HEK293 (cell line): ENCODE measurements around the gene NUP43.
"Not testable (repeated sequence)": the region's sequence is repeated elsewhere in the genome, so short reads cannot be mapped to it uniquely, and the experiment has no call there.

ENCODE experiments used
- MZF1 ChIP-seq: fragments of 450-650 bp; formaldehyde crosslinking; IDR thresholded peaks from 2 replicates; pipeline ENCODE4 v1.5.1; 2017; ENCODE audit warnings: missing biosample characterization, missing genetic modification characterization, borderline replicate concordance
- ZNF211 ChIP-seq: fragments of 450-650 bp; formaldehyde crosslinking; IDR thresholded peaks from 2 replicates; pipeline ENCODE4 v1.5.1; 2016; ENCODE audit warnings: low read depth, missing biosample characterization, missing genetic modification characterization
- ZNF214 ChIP-seq: fragments of 450-650 bp; formaldehyde crosslinking; IDR thresholded peaks from 2 replicates; pipeline ENCODE4 v1.5.1; 2017; ENCODE audit warnings: missing biosample characterization, mild to moderate bottlenecking, missing genetic modification characterization, borderline replicate concordance
- ZNF292 ChIP-seq: fragments of 450-650 bp; formaldehyde crosslinking; IDR thresholded peaks from 2 replicates; pipeline ENCODE4 v1.5.1; 2016; ENCODE audit warnings: low read depth, missing biosample characterization, missing genetic modification characterization, borderline replicate concordance
- TF ChIP-seq, protein P1 (sequence below): fragments of 450-650 bp; formaldehyde crosslinking; IDR thresholded peaks from 2 replicates; pipeline ENCODE4 v1.5.1; 2016; ENCODE audit warnings: missing biosample characterization, missing genetic modification characterization
- TF ChIP-seq, protein P2 (sequence below): fragments of 450-650 bp; formaldehyde crosslinking; IDR thresholded peaks from 2 replicates; pipeline ENCODE4 v1.5.1; 2017; ENCODE audit warnings: missing biosample characterization, mild to moderate bottlenecking, missing genetic modification characterization, moderate library complexity
- TF ChIP-seq, protein P3 (sequence below): fragments of 450-650 bp; formaldehyde crosslinking; IDR thresholded peaks from 2 replicates; pipeline ENCODE4 v1.5.1; 2016; ENCODE audit warnings: missing biosample characterization, missing genetic modification characterization

DNA sequence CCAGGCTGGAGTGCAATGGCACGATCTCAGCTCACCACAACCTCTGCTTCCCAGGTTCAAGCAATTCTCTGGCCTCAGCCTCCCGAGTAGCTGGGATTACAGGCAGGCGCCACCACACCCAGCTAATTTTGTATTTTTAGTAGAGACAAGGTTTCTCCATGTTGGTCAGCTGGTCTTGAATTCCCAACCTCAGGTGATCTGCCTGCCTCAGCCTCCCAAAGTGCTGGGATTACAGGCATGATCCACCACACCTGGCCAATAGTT, 7.0 kb upstream of the NUP43 start:
- TF ChIP-seq, protein P1, sequence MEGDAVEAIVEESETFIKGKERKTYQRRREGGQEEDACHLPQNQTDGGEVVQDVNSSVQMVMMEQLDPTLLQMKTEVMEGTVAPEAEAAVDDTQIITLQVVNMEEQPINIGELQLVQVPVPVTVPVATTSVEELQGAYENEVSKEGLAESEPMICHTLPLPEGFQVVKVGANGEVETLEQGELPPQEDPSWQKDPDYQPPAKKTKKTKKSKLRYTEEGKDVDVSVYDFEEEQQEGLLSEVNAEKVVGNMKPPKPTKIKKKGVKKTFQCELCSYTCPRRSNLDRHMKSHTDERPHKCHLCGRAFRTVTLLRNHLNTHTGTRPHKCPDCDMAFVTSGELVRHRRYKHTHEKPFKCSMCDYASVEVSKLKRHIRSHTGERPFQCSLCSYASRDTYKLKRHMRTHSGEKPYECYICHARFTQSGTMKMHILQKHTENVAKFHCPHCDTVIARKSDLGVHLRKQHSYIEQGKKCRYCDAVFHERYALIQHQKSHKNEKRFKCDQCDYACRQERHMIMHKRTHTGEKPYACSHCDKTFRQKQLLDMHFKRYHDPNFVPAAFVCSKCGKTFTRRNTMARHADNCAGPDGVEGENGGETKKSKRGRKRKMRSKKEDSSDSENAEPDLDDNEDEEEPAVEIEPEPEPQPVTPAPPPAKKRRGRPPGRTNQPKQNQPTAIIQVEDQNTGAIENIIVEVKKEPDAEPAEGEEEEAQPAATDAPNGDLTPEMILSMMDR, result not testable (repeated sequence)
- not testable (repeated sequence) for TF ChIP-seq ZNF211 (tag by site-specific recombination); MZF1; ZNF214 (tag by site-specific recombination); ZNF292 (tag by site-specific recombination)
- TF ChIP-seq, protein P2, sequence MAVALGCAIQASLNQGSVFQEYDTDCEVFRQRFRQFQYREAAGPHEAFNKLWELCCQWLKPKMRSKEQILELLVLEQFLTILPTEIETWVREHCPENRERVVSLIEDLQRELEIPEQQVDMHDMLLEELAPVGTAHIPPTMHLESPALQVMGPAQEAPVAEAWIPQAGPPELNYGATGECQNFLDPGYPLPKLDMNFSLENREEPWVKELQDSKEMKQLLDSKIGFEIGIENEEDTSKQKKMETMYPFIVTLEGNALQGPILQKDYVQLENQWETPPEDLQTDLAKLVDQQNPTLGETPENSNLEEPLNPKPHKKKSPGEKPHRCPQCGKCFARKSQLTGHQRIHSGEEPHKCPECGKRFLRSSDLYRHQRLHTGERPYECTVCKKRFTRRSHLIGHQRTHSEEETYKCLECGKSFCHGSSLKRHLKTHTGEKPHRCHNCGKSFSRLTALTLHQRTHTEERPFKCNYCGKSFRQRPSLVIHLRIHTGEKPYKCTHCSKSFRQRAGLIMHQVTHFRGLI (tag by site-specific recombination), result not testable (repeated sequence)
- TF ChIP-seq, protein P3, sequence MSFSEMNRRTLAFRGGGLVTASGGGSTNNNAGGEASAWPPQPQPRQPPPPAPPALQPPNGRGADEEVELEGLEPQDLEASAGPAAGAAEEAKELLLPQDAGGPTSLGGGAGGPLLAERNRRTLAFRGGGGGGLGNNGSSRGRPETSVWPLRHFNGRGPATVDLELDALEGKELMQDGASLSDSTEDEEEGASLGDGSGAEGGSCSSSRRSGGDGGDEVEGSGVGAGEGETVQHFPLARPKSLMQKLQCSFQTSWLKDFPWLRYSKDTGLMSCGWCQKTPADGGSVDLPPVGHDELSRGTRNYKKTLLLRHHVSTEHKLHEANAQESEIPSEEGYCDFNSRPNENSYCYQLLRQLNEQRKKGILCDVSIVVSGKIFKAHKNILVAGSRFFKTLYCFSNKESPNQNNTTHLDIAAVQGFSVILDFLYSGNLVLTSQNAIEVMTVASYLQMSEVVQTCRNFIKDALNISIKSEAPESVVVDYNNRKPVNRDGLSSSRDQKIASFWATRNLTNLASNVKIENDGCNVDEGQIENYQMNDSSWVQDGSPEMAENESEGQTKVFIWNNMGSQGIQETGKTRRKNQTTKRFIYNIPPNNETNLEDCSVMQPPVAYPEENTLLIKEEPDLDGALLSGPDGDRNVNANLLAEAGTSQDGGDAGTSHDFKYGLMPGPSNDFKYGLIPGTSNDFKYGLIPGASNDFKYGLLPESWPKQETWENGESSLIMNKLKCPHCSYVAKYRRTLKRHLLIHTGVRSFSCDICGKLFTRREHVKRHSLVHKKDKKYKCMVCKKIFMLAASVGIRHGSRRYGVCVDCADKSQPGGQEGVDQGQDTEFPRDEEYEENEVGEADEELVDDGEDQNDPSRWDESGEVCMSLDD (tag by site-specific recombination), result not testable (repeated sequence)
